Fibroblast of lung (primary cell): ENCODE measurements around the gene SERPINA9. TPM values are rescaled to one million over a fixed set of nuclear protein-coding genes. Genes with fewer than 3 reads are reported as not detected.

ENCODE experiments used
- DNase-seq, 2 donors: peaks; one replicate each; pipeline versions ENCODE4 v3.0.0 to v3.0.0-alpha.2; 2010; ENCODE audit warnings: low read depth in 2 of 2
- H2AFZ ChIP-seq: 2 replicates; pipeline ENCODE4 v1.5.1; 2012; ENCODE audit warnings: low read length, control low read depth, inconsistent platforms
- H3K27ac ChIP-seq: 2 replicates; pipeline ENCODE4 v1.5.1; 2011; ENCODE audit warnings: low read length, control low read depth; ENCODE audit not compliant: insufficient read depth
- H3K27me3 ChIP-seq: 2 replicates; pipeline ENCODE4 v1.5.1; 2011; ENCODE audit warnings: mild to moderate bottlenecking, low read length; ENCODE audit not compliant: control insufficient read depth, insufficient read depth
- H3K36me3 ChIP-seq: 2 replicates; pipeline ENCODE4 v1.5.1; 2011; ENCODE audit warnings: low read length; ENCODE audit not compliant: control insufficient read depth, insufficient read depth
- H3K4me1 ChIP-seq: 2 replicates; pipeline ENCODE4 v1.5.1; 2011; ENCODE audit warnings: low read length; ENCODE audit not compliant: control insufficient read depth, insufficient read depth; ENCODE audit errors: extremely low read depth
- H3K4me2 ChIP-seq: 2 replicates; pipeline ENCODE4 v1.5.1; 2011; ENCODE audit warnings: low read length, control low read depth; ENCODE audit not compliant: insufficient read depth; ENCODE audit errors: extremely low read depth
- H3K4me3 ChIP-seq, 4 experiments: fragments of 200-600 bp in 1 of 4; sonication (generic) in 1 of 4; replicated peaks in 1 of 4; 2 replicates each; pipeline ENCODE4 v1.5.1; 2011 to 2016; ENCODE audit warnings: low read length in 4 of 4, low read depth in 3 of 4, mild to moderate bottlenecking in 3 of 4, control low read depth in 2 of 4, inconsistent platforms in 1 of 4, mixed read lengths in 1 of 4; ENCODE audit not compliant: insufficient read depth in 1 of 4; ENCODE audit errors: control extremely low read depth in 1 of 4
- H3K79me2 ChIP-seq: 2 replicates; pipeline ENCODE4 v1.5.1; 2012; ENCODE audit warnings: mild to moderate bottlenecking, low read length, inconsistent platforms; ENCODE audit not compliant: control insufficient read depth, insufficient read depth
- H3K9ac ChIP-seq: 2 replicates; pipeline ENCODE4 v1.5.1; 2011; ENCODE audit warnings: mild to moderate bottlenecking, low read length, control low read depth; ENCODE audit not compliant: insufficient read depth
- H3K9me3 ChIP-seq: 2 replicates; pipeline ENCODE4 v1.5.1; 2012; ENCODE audit warnings: low read depth, low read length; ENCODE audit not compliant: control insufficient read depth, insufficient read depth
- H4K20me1 ChIP-seq: 2 replicates; pipeline ENCODE4 v1.5.1; 2011; ENCODE audit warnings: low read length; ENCODE audit not compliant: control insufficient read depth, insufficient read depth; ENCODE audit errors: extremely low read depth
- EZH2 ChIP-seq: IDR thresholded peaks from 2 replicates; pipeline ENCODE4 v1.5.1; 2012; ENCODE audit warnings: low read length, control low read depth, mild to moderate bottlenecking; ENCODE audit errors: missing control alignments
- polyA plus RNA-seq, 2 donors: library from polyadenylated mRNA; depleted of rRNA in 1 of 2; stranded (reverse) in 1 of 2; unstranded in 1 of 2; fragments of >200 nt; gene quantifications; 2 replicates each; pipeline ENCODE4 v1.2.1, GENCODE V29; 2011 to 2012; ENCODE audit warnings: missing spikeins in 1 of 2
- total RNA-seq: library from RNA; depleted of rRNA; stranded (reverse); fragments of >200 nt; gene quantifications from 2 replicates; pipeline ENCODE4 v1.2.1, GENCODE V29; 2014
- TF ChIP-seq, protein P1 (sequence below), 2 donors: IDR thresholded peaks in 1 of 2; conservative IDR thresholded peaks in 1 of 2; 1 replicate in 1 of 2; 2 replicates in 1 of 2; pipeline ENCODE4 v1.5.1; 2011 to 2012; ENCODE audit warnings: low read length in 2 of 2, control low read depth in 1 of 2, inconsistent platforms in 1 of 2, low read depth in 1 of 2, mild to moderate bottlenecking in 1 of 2

The SERPINA9 gene
- total and polyA plus RNA-seq, 2 donors (not counting 1 experiment from before 2014, with no cell fraction given) = not detected

DNA sequence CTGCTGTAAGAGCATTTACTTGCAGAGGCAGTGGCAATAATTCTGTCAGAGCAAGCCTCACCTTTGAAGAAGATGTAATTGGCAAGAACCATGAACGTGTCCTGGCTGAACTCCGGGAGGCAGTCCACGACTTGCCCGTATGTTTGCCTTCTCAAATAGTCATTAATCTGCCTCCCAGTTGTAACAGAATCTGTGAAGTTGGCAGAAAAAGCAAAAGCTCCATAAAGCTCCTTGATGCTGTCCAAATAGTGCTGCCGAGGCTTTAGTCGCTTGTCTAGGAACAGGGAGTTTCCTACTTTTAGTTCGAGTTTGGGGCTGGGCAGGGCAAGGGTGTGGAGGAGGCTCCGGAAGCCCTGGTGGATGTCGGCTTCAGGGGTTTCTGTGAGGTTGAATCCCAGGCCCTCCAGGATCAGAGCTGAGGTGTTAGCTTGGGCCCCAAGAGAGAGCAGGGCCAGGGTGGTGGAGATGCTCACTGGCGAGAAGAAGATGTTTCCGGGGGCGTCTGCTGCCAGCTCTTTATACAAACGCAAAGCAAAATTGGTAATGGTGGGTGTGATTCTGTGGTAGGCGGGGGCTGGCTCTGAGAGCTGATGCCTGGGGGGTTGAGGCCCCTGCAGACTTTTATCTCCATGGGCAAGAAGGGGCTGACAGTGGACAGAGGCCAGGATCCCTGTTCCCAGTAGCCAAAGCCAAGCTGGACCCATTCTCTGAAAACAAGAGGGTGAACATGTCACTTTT, 27.8 kb downstream of the SERPINA9 start:
- no peak for TF ChIP-seq EZH2
- H3K36me3 ChIP-seq = no peaks in the 10 kb centered on the region
- H3K27me3 ChIP-seq = no peaks in the 10 kb centered on the region
- DNase-seq = no peak
- H3K9me3 ChIP-seq = no peaks in the 10 kb centered on the region
- no peak overlapping the region for H3K9ac ChIP-seq
- no peak overlapping the region for H3K27ac ChIP-seq
- H3K79me2 ChIP-seq = no peaks in the 10 kb centered on the region
- no peaks in the 10 kb centered on the region for H3K4me1 ChIP-seq
- no peak overlapping the region for H3K4me3 ChIP-seq
- H4K20me1 ChIP-seq = no peaks in the 10 kb centered on the region
- H2AFZ ChIP-seq = no peak overlapping the region
- no peak overlapping the region for H3K4me2 ChIP-seq

DNA sequence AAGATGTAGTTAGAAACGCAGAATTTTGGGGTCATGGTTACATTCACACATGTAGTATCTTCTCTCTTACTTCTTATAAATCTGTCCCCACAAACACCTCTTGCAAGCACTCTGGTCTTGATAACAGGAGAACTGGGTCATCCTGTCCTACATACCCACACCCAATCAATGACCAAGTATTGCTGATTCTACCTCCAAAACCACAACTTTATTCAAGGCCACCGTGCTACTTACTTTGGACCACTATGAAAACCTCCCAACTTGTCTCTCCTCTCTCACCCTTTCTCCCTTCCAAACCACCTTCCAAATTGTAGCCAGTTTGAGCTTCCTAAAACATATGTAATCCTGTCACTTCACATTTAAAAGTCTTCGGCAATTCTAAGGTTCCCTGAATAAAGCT, 28.8 kb downstream of the SERPINA9 start:
- TF ChIP-seq, protein P1, sequence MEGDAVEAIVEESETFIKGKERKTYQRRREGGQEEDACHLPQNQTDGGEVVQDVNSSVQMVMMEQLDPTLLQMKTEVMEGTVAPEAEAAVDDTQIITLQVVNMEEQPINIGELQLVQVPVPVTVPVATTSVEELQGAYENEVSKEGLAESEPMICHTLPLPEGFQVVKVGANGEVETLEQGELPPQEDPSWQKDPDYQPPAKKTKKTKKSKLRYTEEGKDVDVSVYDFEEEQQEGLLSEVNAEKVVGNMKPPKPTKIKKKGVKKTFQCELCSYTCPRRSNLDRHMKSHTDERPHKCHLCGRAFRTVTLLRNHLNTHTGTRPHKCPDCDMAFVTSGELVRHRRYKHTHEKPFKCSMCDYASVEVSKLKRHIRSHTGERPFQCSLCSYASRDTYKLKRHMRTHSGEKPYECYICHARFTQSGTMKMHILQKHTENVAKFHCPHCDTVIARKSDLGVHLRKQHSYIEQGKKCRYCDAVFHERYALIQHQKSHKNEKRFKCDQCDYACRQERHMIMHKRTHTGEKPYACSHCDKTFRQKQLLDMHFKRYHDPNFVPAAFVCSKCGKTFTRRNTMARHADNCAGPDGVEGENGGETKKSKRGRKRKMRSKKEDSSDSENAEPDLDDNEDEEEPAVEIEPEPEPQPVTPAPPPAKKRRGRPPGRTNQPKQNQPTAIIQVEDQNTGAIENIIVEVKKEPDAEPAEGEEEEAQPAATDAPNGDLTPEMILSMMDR (conservative IDR thresholded peaks at IDR 0.05 in 1 of 2, IDR thresholded peaks at IDR 0.05 in 1 of 2; ENCODE audit: low read depth in 1 of 2, low read length in 2 of 2) = no peak
- no peak for TF ChIP-seq EZH2
- Histone ChIP-seq H3K36me3 (no peaks in the 10 kb centered on the region), H3K27ac (no peak overlapping the region), H3K9me3 (no peaks in the 10 kb centered on the region), H3K27me3 (no peaks in the 10 kb centered on the region), H3K4me2 (no peak overlapping the region), H4K20me1 (no peaks in the 10 kb centered on the region), H3K9ac (no peak overlapping the region), H3K4me1 (no peaks in the 10 kb centered on the region), H3K79me2 (no peaks in the 10 kb centered on the region), H3K4me3 (no peak overlapping the region), H2AFZ (no peak overlapping the region)
- DNase-seq = no peak

DNA sequence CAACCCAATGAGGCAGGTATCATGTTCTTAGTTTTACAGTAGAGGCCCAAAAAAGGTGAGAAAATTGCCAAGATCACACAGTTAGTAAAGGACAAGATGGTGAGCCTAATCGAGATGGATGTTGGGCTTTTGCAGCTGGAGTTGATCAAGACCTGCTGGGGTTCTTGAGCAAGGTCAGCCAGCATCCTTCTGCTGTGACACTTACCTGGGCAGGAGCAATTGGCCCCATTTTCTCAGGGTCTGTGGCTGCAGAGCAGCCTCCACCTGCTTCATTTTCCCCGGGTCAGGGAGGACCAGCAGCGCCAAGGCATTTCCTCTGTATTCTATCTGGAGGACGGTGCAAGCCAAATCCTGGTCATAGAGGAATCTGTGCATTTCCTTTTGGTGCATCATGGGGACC, 29.9 kb downstream of the SERPINA9 start:
- Histone ChIP-seq H3K27me3 (no peaks in the 10 kb centered on the region), H3K4me2 (no peak overlapping the region), H3K36me3 (no peaks in the 10 kb centered on the region), H2AFZ (no peak overlapping the region), H3K27ac (no peak overlapping the region), H4K20me1 (no peaks in the 10 kb centered on the region), H3K9ac (no peak overlapping the region), H3K4me3 (no peak overlapping the region), H3K79me2 (no peaks in the 10 kb centered on the region), H3K9me3 (no peaks in the 10 kb centered on the region), H3K4me1 (no peaks in the 10 kb centered on the region)
- TF ChIP-seq EZH2 = no peak
- TF ChIP-seq, protein P1 (conservative IDR thresholded peaks at IDR 0.05 in 1 of 2, IDR thresholded peaks at IDR 0.05 in 1 of 2; ENCODE audit: low read depth in 1 of 2, low read length in 2 of 2) = no peak
- DNase-seq = no peak
